Neural progenitor cell (in vitro differentiated cells): ENCODE data around the gene NAA35.

Experiments used
- CTCF ChIP-seq: fragments of 200-600 bp; sonication (generic); IDR thresholded peaks from 2 replicates; pipeline ENCODE4 v1.5.1; 2017; ENCODE audit warnings: antibody characterized with exemption, mild to moderate bottlenecking
- EZH2 ChIP-seq: fragments of 200-600 bp; sonication (generic); IDR thresholded peaks from 2 replicates; pipeline ENCODE4 v1.6.1; 2017; ENCODE audit warnings: antibody characterized with exemption, mild to moderate bottlenecking, moderate library complexity
- EZH2phosphoT487 ChIP-seq: fragments of 200-600 bp; sonication (generic); IDR thresholded peaks from 2 replicates; pipeline ENCODE4 v1.6.1; 2017; ENCODE audit warnings: antibody characterized with exemption

- TF ChIP-seq EZH2 (no peak), CTCF (no peak), EZH2phosphoT487 (no peak)
Measured at GRCh38 chr9:85973238-85973637, 32.3 kb downstream of the NAA35 start.
